ENCODE results near the gene AVP. TPM values are rescaled to one million over a fixed set of nuclear protein-coding genes. Genes with fewer than 3 reads are reported as not detected.

Gene AVP
- total RNA-seq, 1 experiment from 2014 or later: not detected

- no peak overlapping the region for H4K5ac ChIP-seq (ENCODE audit: insufficient read length, low read depth, low read length)
- no peaks in the 10 kb centered on the region for H3K4me1 ChIP-seq (ENCODE audit: insufficient read depth, low read length)
- no peak overlapping the region for H3K23ac ChIP-seq (ENCODE audit: insufficient read length, low read depth, low read length)
- no peaks in the 10 kb centered on the region for H3K27me3 ChIP-seq (ENCODE audit: insufficient read depth, low read length)
- no peaks in the 10 kb centered on the region for H3K79me1 ChIP-seq (ENCODE audit: insufficient read depth, low read depth, low read length, poor library complexity, severe bottlenecking)
- no peak overlapping the region for H2AFZ ChIP-seq (ENCODE audit: low read length)
- H2BK120ac ChIP-seq (ENCODE audit: low read depth, low read length, poor library complexity, severe bottlenecking): no peak overlapping the region
- H4K20me1 ChIP-seq (ENCODE audit: control insufficient read depth, insufficient read depth, insufficient read length): no peaks in the 10 kb centered on the region
- no peaks in the 10 kb centered on the region for H3K23me2 ChIP-seq (ENCODE audit: insufficient read length, low read depth, low read length, poor library complexity, severe bottlenecking)
- no peak overlapping the region for H4K91ac ChIP-seq (ENCODE audit: insufficient read length, low read depth, low read length)
- H3K14ac ChIP-seq (ENCODE audit: insufficient read depth, low read length): no peak overlapping the region
- no peak overlapping the region for H3K18ac ChIP-seq (ENCODE audit: insufficient read length, low read depth, low read length)
- no peak overlapping the region for H3K27ac ChIP-seq (ENCODE audit: insufficient read length, low read depth, low read length)
- no peak for TF ChIP-seq CTCF (conservative IDR thresholded peaks at IDR 0.05)
- no peak overlapping the region for H3K56ac ChIP-seq (ENCODE audit: insufficient read length, low read depth, low read length)
- H2BK12ac ChIP-seq (ENCODE audit: insufficient read length, low read depth, low read length): no peak overlapping the region
- no peak overlapping the region for H2BK5ac ChIP-seq (ENCODE audit: insufficient read length, low read length)
- no peak overlapping the region for H2AK5ac ChIP-seq (ENCODE audit: insufficient read length, low read length)
- H3K9ac ChIP-seq (ENCODE audit: extremely low read depth, insufficient read length, low read length): no peak overlapping the region
- no peak overlapping the region for H3T11ph ChIP-seq (ENCODE audit: low read length)
- no peak overlapping the region for H4K8ac ChIP-seq (replicated peaks; ENCODE audit: insufficient read length, low read depth, low read length)
- Mint-ChIP-seq H3K9me3 (peaks cover 33 to 41% of the 10 kb centered on the region in 2 experiments), H3K4me1 (no peaks in the 10 kb centered on the region), H3K27me3 (ENCODE audit: low read depth) (peaks cover 2% of the 10 kb centered on the region), H3K27ac (no peak overlapping the region; a peak in 1 of 7 replicates), H3K36me3 (ENCODE audit: insufficient read depth in 1 of 3, low read depth in 3 of 3) (peaks cover 39 to 54% (median 49%) of the 10 kb centered on the region in 3 experiments), H3K4me3 (no peak overlapping the region)
- no peak overlapping the region for H3K4me2 ChIP-seq (ENCODE audit: insufficient read depth, insufficient read length, low read length)
- DNase-seq: no peak
- no peaks in the 10 kb centered on the region for H3K79me2 ChIP-seq (ENCODE audit: insufficient read depth, low read length)
- H3K4ac ChIP-seq (ENCODE audit: low read depth, low read length): no peak overlapping the region
- WGBS (ENCODE audit: extremely low coverage, insufficient read length, low lambda C conversion rate): no CpG with 5 or more reads among the region's 11 CpGs
- no peak overlapping the region for H2BK15ac ChIP-seq (ENCODE audit: low read depth, low read length)
- H3K9me3 ChIP-seq (ENCODE audit: control insufficient read depth, low read depth, low read length): peaks cover 6% of the 10 kb centered on the region
- no peak overlapping the region for H2BK20ac ChIP-seq (ENCODE audit: low read depth, low read length, poor library complexity, severe bottlenecking)
Measured at GRCh38 chr20:3121271-3121911, 36.9 kb upstream of the AVP start.

Data from H9 (cell line).